ENCODE results near the gene TSPYL2. TPM values are rescaled to one million over a fixed set of nuclear protein-coding genes. Genes with fewer than 3 reads are reported as not detected.

Gene TSPYL2
- total RNA-seq, 1 donor from 2014 or later, result 26.2 TPM

- Mint-ChIP-seq H3K4me3 (ENCODE audit: unreplicated experiment) (no peak overlapping the region), H3K36me3 (ENCODE audit: unreplicated experiment) (no peaks in the 10 kb centered on the region), H3K27ac (ENCODE audit: unreplicated experiment) (no peak overlapping the region), H3K27me3 (ENCODE audit: unreplicated experiment) (no peaks in the 10 kb centered on the region), H3K9me3 (ENCODE audit: unreplicated experiment) (no peaks in the 10 kb centered on the region), H3K4me1 (ENCODE audit: unreplicated experiment) (peaks cover 2% of the 10 kb centered on the region)
- peak; percentile 25 for DNase-seq (ENCODE audit: extremely low spot score, unreplicated experiment)
- TF ChIP-seq CTCF (IDR thresholded peaks at IDR 0.05), result no peak
Measured at GRCh38 chrX:53056292-53056691, 25.9 kb upstream of the TSPYL2 start.

- H3K4me1 Mint-ChIP-seq (ENCODE audit: unreplicated experiment), result no peaks in the 10 kb centered on the region
Measured at GRCh38 chrX:53065104-53065503, 17.1 kb upstream of the TSPYL2 start.

GRCh38 chrX:53071064-53071463, 11.1 kb upstream of the TSPYL2 start:
- Mint-ChIP-seq H3K27ac (ENCODE audit: unreplicated experiment) (no peak overlapping the region), H3K4me1 (ENCODE audit: unreplicated experiment) (peaks cover 7% of the 10 kb centered on the region), H3K27me3 (ENCODE audit: unreplicated experiment) (no peaks in the 10 kb centered on the region), H3K4me3 (ENCODE audit: unreplicated experiment) (no peak overlapping the region), H3K36me3 (ENCODE audit: unreplicated experiment) (no peaks in the 10 kb centered on the region), H3K9me3 (ENCODE audit: unreplicated experiment) (no peaks in the 10 kb centered on the region)
- no peak for DNase-seq (ENCODE audit: extremely low spot score, unreplicated experiment)
- no peak for TF ChIP-seq CTCF (IDR thresholded peaks at IDR 0.05)

More at GRCh38 chrX:53065104-53065503, 17.1 kb upstream of the TSPYL2 start:
- Mint-ChIP-seq H3K36me3 (ENCODE audit: unreplicated experiment) (no peaks in the 10 kb centered on the region), H3K4me3 (ENCODE audit: unreplicated experiment) (no peak overlapping the region), H3K27me3 (ENCODE audit: unreplicated experiment) (no peaks in the 10 kb centered on the region), H3K27ac (ENCODE audit: unreplicated experiment) (no peak overlapping the region), H3K9me3 (ENCODE audit: unreplicated experiment) (no peaks in the 10 kb centered on the region)
- no peak for DNase-seq (ENCODE audit: extremely low spot score, unreplicated experiment)
- TF ChIP-seq CTCF (IDR thresholded peaks at IDR 0.05), result no peak

- peaks cover 2% of the 10 kb centered on the region for H3K36me3 Mint-ChIP-seq (ENCODE audit: unreplicated experiment)
- peak overlapping the region; percentile 50 for H3K4me3 Mint-ChIP-seq (ENCODE audit: unreplicated experiment)
- peak overlapping the region; percentile 39 for H3K27ac Mint-ChIP-seq (ENCODE audit: unreplicated experiment)
- no peaks in the 10 kb centered on the region for H3K9me3 Mint-ChIP-seq (ENCODE audit: unreplicated experiment)
- peaks cover 7% of the 10 kb centered on the region for H3K4me1 Mint-ChIP-seq (ENCODE audit: unreplicated experiment)
- TF ChIP-seq CTCF (IDR thresholded peaks at IDR 0.05), result peak; percentile 67
- DNase-seq (ENCODE audit: extremely low spot score, unreplicated experiment), result no peak
- no peaks in the 10 kb centered on the region for H3K27me3 Mint-ChIP-seq (ENCODE audit: unreplicated experiment)
Measured at GRCh38 chrX:53071604-53072417, 10.4 kb upstream of the TSPYL2 start.

- H3K4me3 Mint-ChIP-seq (ENCODE audit: unreplicated experiment), result no peak overlapping the region
Measured at GRCh38 chrX:53072418-53073114, 9.6 kb upstream of the TSPYL2 start.

More at GRCh38 chrX:53072418-53073114, 9.6 kb upstream of the TSPYL2 start:
- H3K27me3 Mint-ChIP-seq (ENCODE audit: unreplicated experiment), result no peaks in the 10 kb centered on the region
- peaks cover 7% of the 10 kb centered on the region for H3K4me1 Mint-ChIP-seq (ENCODE audit: unreplicated experiment)
- peaks cover 4% of the 10 kb centered on the region for H3K36me3 Mint-ChIP-seq (ENCODE audit: unreplicated experiment)
- no peaks in the 10 kb centered on the region for H3K9me3 Mint-ChIP-seq (ENCODE audit: unreplicated experiment)
- no peak overlapping the region for H3K27ac Mint-ChIP-seq (ENCODE audit: unreplicated experiment)
- DNase-seq (ENCODE audit: extremely low spot score, unreplicated experiment), result no peak
- TF ChIP-seq CTCF (IDR thresholded peaks at IDR 0.05), result no peak
